Ascending aorta (tissue), 2 donors: ENCODE measurements around the gene ILDR2. TPM values are rescaled to one million over a fixed set of nuclear protein-coding genes. Genes with fewer than 3 reads are reported as not detected.

ENCODE experiments used
- DNase-seq, 2 donors: peaks; one replicate each; pipeline ENCODE4 v3.0.0-alpha.2; 2019; ENCODE audit warnings: low spot score in 2 of 2
- H3K27ac ChIP-seq, 2 donors: fragments of 200-600 bp; sonication (generic); one replicate each; pipeline ENCODE4 v1.5.1; 2016 to 2017; ENCODE audit warnings: mild to moderate bottlenecking in 1 of 2
- H3K27me3 ChIP-seq: fragments of 200-600 bp; sonication (generic); one replicate; pipeline ENCODE4 v1.5.1; 2017
- H3K36me3 ChIP-seq, 2 donors: fragments of 200-600 bp; sonication (generic); one replicate each; pipeline ENCODE4 v1.5.1; 2016
- H3K4me1 ChIP-seq, 2 donors: fragments of 200-600 bp; sonication (generic); one replicate each; pipeline ENCODE4 v1.5.1; 2016 to 2017; ENCODE audit warnings: mild to moderate bottlenecking in 1 of 2
- H3K4me3 ChIP-seq, 2 donors: fragments of 200-600 bp; sonication (generic); one replicate each; pipeline ENCODE4 v1.5.1; 2016 to 2017; ENCODE audit warnings: mild to moderate bottlenecking in 1 of 2
- H3K9me3 ChIP-seq, 2 donors: fragments of 200-600 bp; sonication (generic); one replicate each; pipeline ENCODE4 v1.5.1; 2016
- CTCF ChIP-seq, 3 experiments: fragments of 200-600 bp in 2 of 3; fragments of 450-650 bp in 1 of 3; sonication (generic) in 2 of 3; IDR thresholded peaks; one replicate each; pipeline ENCODE4 v1.5.1; 2016 to 2019; ENCODE audit warnings: antibody characterized with exemption in 3 of 3, mild to moderate bottlenecking in 1 of 3, moderate library complexity in 1 of 3
- intact Hi-C: fragments of 100-400 bp; cut with DNase I; formaldehyde crosslinking; loops from one replicate; pipeline ENCODE4 v1.15.1; 2023
- total RNA-seq: library from RNA; depleted of rRNA; stranded (reverse); fragments of >200 nt; gene quantifications from one replicate; pipeline ENCODE4 v1.1.0, GENCODE V29; 2016

Gene ILDR2
- total RNA-seq, 1 donor from 2014 or later = not detected

GRCh38 chr1:166999075-166999474, 23.7 kb upstream of the ILDR2 start:
- TF ChIP-seq CTCF (IDR thresholded peaks at IDR 0.05) = no peak
- no peaks in the 10 kb centered on the region for H3K9me3 ChIP-seq
- no peaks in the 10 kb centered on the region for H3K4me1 ChIP-seq
- no peak overlapping the region for H3K4me3 ChIP-seq
- no peaks in the 10 kb centered on the region for H3K27me3 ChIP-seq
- no peaks in the 10 kb centered on the region for H3K36me3 ChIP-seq
- DNase-seq = no peak
- no peak overlapping the region for H3K27ac ChIP-seq
- intact Hi-C loops = no loop called here

- intact Hi-C loops = no loop called here
- Histone ChIP-seq H3K27ac (no peak within 1 kb of the TSS), H3K4me1 (no peaks in the 10 kb centered on the region), H3K9me3 (no peaks in the 10 kb centered on the region), H3K27me3 (no peaks in the 10 kb centered on the region), H3K4me3 (no peak within 1 kb of the TSS), H3K36me3 (no peaks in the 10 kb centered on the region)
- TF ChIP-seq CTCF (IDR thresholded peaks at IDR 0.05) = no peak
- DNase-seq = no peak
Observed at GRCh38 chr1:166988974-166989515, 13.7 kb upstream of the ILDR2 start, which contains the start of gene MAEL. TSS of gene MAEL (plus strand) at chr1:166989280. CDS start at chr1:166989353, 73 bp downstream.

- Histone ChIP-seq H3K27ac (no peak overlapping the region), H3K9me3 (no peaks in the 10 kb centered on the region), H3K36me3 (no peaks in the 10 kb centered on the region), H3K4me1 (no peaks in the 10 kb centered on the region), H3K27me3 (no peaks in the 10 kb centered on the region), H3K4me3 (no peak overlapping the region)
- intact Hi-C loops = no loop called here
- TF ChIP-seq CTCF (IDR thresholded peaks at IDR 0.05) = no peak
- DNase-seq = no peak
Observed at GRCh38 chr1:166981589-166981988, 6.2 kb upstream of the ILDR2 start.

GRCh38 chr1:166980818-166981217, 5.5 kb upstream of the ILDR2 start:
- Histone ChIP-seq H3K27ac (no peak overlapping the region), H3K4me1 (no peaks in the 10 kb centered on the region), H3K9me3 (no peaks in the 10 kb centered on the region), H3K4me3 (no peak overlapping the region), H3K27me3 (no peaks in the 10 kb centered on the region), H3K36me3 (no peaks in the 10 kb centered on the region)
- TF ChIP-seq CTCF (IDR thresholded peaks at IDR 0.05) = no peak
- intact Hi-C loops = no loop called here
- no peak for DNase-seq

GRCh38 chr1:166980383-166980782, 5.0 kb upstream of the ILDR2 start:
- Histone ChIP-seq H3K9me3 (no peaks in the 10 kb centered on the region), H3K27ac (no peak overlapping the region), H3K4me3 (no peak overlapping the region), H3K27me3 (no peaks in the 10 kb centered on the region), H3K36me3 (no peaks in the 10 kb centered on the region), H3K4me1 (no peaks in the 10 kb centered on the region)
- no peak for TF ChIP-seq CTCF (IDR thresholded peaks at IDR 0.05)
- intact Hi-C loops = no loop called here
- DNase-seq = no peak

GRCh38 chr1:166978821-166979220, 3.5 kb upstream of the ILDR2 start:
- no peak for TF ChIP-seq CTCF (IDR thresholded peaks at IDR 0.05)
- no peaks in the 10 kb centered on the region for H3K36me3 ChIP-seq
- no peak for DNase-seq
- H3K4me3 ChIP-seq = no peak overlapping the region
- intact Hi-C loops = no loop called here
- no peaks in the 10 kb centered on the region for H3K9me3 ChIP-seq
- no peak overlapping the region for H3K27ac ChIP-seq
- H3K27me3 ChIP-seq = no peaks in the 10 kb centered on the region
- H3K4me1 ChIP-seq = peaks cover 0 to 6% of the 10 kb centered on the region in 2 donors
